Gastrocnemius medialis (tissue), 4 donors: ENCODE data around the gene CTIF.

Experiments used
- CTCF ChIP-seq, 5 experiments: fragments of 450-650 bp in 3 of 5; fragments of 200-600 bp in 2 of 5; sonication (generic) in 2 of 5; IDR thresholded peaks in 4 of 5; conservative IDR thresholded peaks in 1 of 5; 1 replicate in 4 of 5; 2 replicates in 1 of 5; pipeline ENCODE4 v1.5.1; 2016 to 2019; ENCODE audit warnings: antibody characterized with exemption in 5 of 5, mild to moderate bottlenecking in 3 of 5, moderate library complexity in 3 of 5
- POLR2A ChIP-seq, 2 donors: fragments of 450-650 bp; IDR thresholded peaks; one replicate each; pipeline ENCODE4 v1.6.1; 2017; ENCODE audit warnings: antibody characterized with exemption in 2 of 2, mild to moderate bottlenecking in 2 of 2, moderate library complexity in 2 of 2

- TF ChIP-seq CTCF (IDR thresholded peaks at IDR 0.05 in 4 of 5, conservative IDR thresholded peaks at IDR 0.05 in 1 of 5): no peak
- TF ChIP-seq POLR2A (IDR thresholded peaks at IDR 0.05): no peak
Observed at GRCh38 chr18:48719974-48720654, 181.3 kb downstream of the CTIF start.
